ENCODE data around the gene MAML3.

The MAML3 gene

GRCh38 chr4:140092094-140092851, 61.7 kb downstream of the MAML3 start:
- no peak overlapping the region for H3K4me2 ChIP-seq (ENCODE audit: low read length)
- H3K27ac ChIP-seq (ENCODE audit: low read depth, low read length): no peak overlapping the region
- no peak for TF ChIP-seq EZH2phosphoT487 (IDR thresholded peaks at IDR 0.05; ENCODE audit: borderline replicate concordance, low read length)
- TF ChIP-seq CTCF (IDR thresholded peaks at IDR 0.05; ENCODE audit: low read depth, low read length, poor library complexity, severe bottlenecking): no peak
- no peaks in the 10 kb centered on the region for H3K9me3 ChIP-seq (ENCODE audit: control insufficient read depth, insufficient read depth, low read length)
- H3K4me3 ChIP-seq (ENCODE audit: low read length): no peak overlapping the region
- no peaks in the 10 kb centered on the region; the same call in 1 of the 2 replicates for H3K9me2 ChIP-seq (replicated peaks; ENCODE audit: control insufficient read depth, low read length)
- H3K36me3 ChIP-seq (ENCODE audit: control insufficient read depth, low read length): no peaks in the 10 kb centered on the region
- H3K79me2 ChIP-seq (ENCODE audit: control insufficient read depth, low read length): peaks cover 34% of the 10 kb centered on the region
- H3K4me1 ChIP-seq (ENCODE audit: control insufficient read depth, low read length): peaks cover 54% of the 10 kb centered on the region
- H3F3A ChIP-seq (ENCODE audit: control insufficient read depth, insufficient read depth): 0 out of 2 replicates have a peak, but pooled peaks cover 10% of the 10 kb centered on the region
- H4K20me1 ChIP-seq (ENCODE audit: control insufficient read depth, insufficient read depth, low read depth, low read length): no peaks in the 10 kb centered on the region
- no peaks in the 10 kb centered on the region for H3K27me3 ChIP-seq (ENCODE audit: control insufficient read depth, low read length)

GRCh38 chr4:140091305-140091704, 62.7 kb downstream of the MAML3 start:
- H3F3A ChIP-seq (ENCODE audit: control insufficient read depth, insufficient read depth): 0 out of 2 replicates have a peak, but pooled peaks cover 3% of the 10 kb centered on the region
- H3K4me3 ChIP-seq (ENCODE audit: low read length): no peak overlapping the region
- no peak overlapping the region for H3K4me2 ChIP-seq (ENCODE audit: low read length)
- H3K9me2 ChIP-seq (replicated peaks; ENCODE audit: control insufficient read depth, low read length): no peaks in the 10 kb centered on the region; the same call in 1 of the 2 replicates
- H4K20me1 ChIP-seq (ENCODE audit: control insufficient read depth, insufficient read depth, low read depth, low read length): no peaks in the 10 kb centered on the region
- H3K9me3 ChIP-seq (ENCODE audit: control insufficient read depth, insufficient read depth, low read length): no peaks in the 10 kb centered on the region
- peaks cover 32% of the 10 kb centered on the region for H3K79me2 ChIP-seq (ENCODE audit: control insufficient read depth, low read length)
- H3K36me3 ChIP-seq (ENCODE audit: control insufficient read depth, low read length): no peaks in the 10 kb centered on the region
- H3K4me1 ChIP-seq (ENCODE audit: control insufficient read depth, low read length): peaks cover 44% of the 10 kb centered on the region
- TF ChIP-seq EZH2phosphoT487 (IDR thresholded peaks at IDR 0.05; ENCODE audit: borderline replicate concordance, low read length) (no peak), CTCF (IDR thresholded peaks at IDR 0.05; ENCODE audit: low read depth, low read length, poor library complexity, severe bottlenecking) (no peak)
- H3K27ac ChIP-seq (ENCODE audit: low read depth, low read length): no peak overlapping the region
- no peaks in the 10 kb centered on the region for H3K27me3 ChIP-seq (ENCODE audit: control insufficient read depth, low read length)

DNA sequence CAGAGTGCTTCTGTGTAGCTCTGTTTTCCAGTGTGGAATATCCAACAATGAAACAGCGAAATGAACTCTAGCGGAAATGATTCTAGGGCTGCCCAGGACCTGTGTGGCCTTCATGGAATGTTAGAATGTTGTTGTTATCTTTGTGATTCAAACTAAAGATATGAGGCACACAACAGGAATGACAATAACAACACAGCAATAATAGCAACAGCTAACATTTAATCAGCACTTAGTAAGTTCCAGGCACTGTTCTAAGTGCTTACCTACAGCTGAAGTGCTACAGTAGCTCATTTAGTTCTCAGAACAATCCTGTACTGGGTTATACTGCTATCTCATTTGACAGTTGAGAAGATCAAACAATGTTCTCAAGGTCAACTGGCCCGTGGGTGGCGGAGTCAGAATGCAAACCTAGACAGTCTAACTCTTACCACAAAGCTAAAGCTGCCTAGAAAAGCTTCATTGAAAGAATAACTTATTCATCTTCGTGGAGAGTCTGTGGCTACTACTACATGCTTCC, 63.7 kb downstream of the MAML3 start:
- Histone ChIP-seq H3K79me2 (ENCODE audit: control insufficient read depth, low read length) (peaks cover 30% of the 10 kb centered on the region), H3K27me3 (ENCODE audit: control insufficient read depth, low read length) (no peaks in the 10 kb centered on the region), H3K4me2 (ENCODE audit: low read length) (no peak overlapping the region), H3K9me2 (replicated peaks; ENCODE audit: control insufficient read depth, low read length) (no peaks in the 10 kb centered on the region; the same call in 1 of the 2 replicates), H3K36me3 (ENCODE audit: control insufficient read depth, low read length) (no peaks in the 10 kb centered on the region), H3K4me3 (ENCODE audit: low read length) (no peak overlapping the region), H3K4me1 (ENCODE audit: control insufficient read depth, low read length) (peaks cover 34% of the 10 kb centered on the region), H4K20me1 (ENCODE audit: control insufficient read depth, insufficient read depth, low read depth, low read length) (no peaks in the 10 kb centered on the region), H3K9me3 (ENCODE audit: control insufficient read depth, insufficient read depth, low read length) (no peaks in the 10 kb centered on the region), H3K27ac (ENCODE audit: low read depth, low read length) (no peak overlapping the region), H3F3A (ENCODE audit: control insufficient read depth, insufficient read depth) (no peaks in the 10 kb centered on the region)
- TF ChIP-seq EZH2phosphoT487 (IDR thresholded peaks at IDR 0.05; ENCODE audit: borderline replicate concordance, low read length) (no peak), CTCF (IDR thresholded peaks at IDR 0.05; ENCODE audit: low read depth, low read length, poor library complexity, severe bottlenecking) (no peak)

Measured in DOHH2 (cell line).